ENCODE data around the gene TRPM3.

The TRPM3 gene

GRCh38 chr9:70600506-70600905 is 520.9 kb downstream of the TRPM3 start:
- DNase-seq = no peak

GRCh38 chr9:70597886-70598285 is 523.5 kb downstream of the TRPM3 start:
- DNase-seq = no peak

GRCh38 chr9:70595211-70595610 is 526.2 kb downstream of the TRPM3 start:
- DNase-seq = no peak

- DNase-seq = no peak
Observed at GRCh38 chr9:70594386-70594944, 527.0 kb downstream of the TRPM3 start.

GRCh38 chr9:70593241-70593640 is 528.2 kb downstream of the TRPM3 start:
- no peak for DNase-seq

GRCh38 chr9:70590315-70590677 is 531.1 kb downstream of the TRPM3 start:
- DNase-seq = no peak

GRCh38 chr9:70589571-70590314 is 531.7 kb downstream of the TRPM3 start:
- no peak for DNase-seq

GRCh38 chr9:70588999-70589398 is 532.4 kb downstream of the TRPM3 start:
- no peak for DNase-seq

GRCh38 chr9:70588381-70588780 is 533.0 kb downstream of the TRPM3 start:
- no peak for DNase-seq

GRCh38 chr9:70587201-70587600 is 534.2 kb downstream of the TRPM3 start:
- DNase-seq = no peak

- no peak for DNase-seq
Observed at GRCh38 chr9:70586476-70586875, 534.9 kb downstream of the TRPM3 start.

- DNase-seq = no peak
Observed at GRCh38 chr9:70581955-70582350, 539.5 kb downstream of the TRPM3 start.

GRCh38 chr9:70581214-70581954 is 540.0 kb downstream of the TRPM3 start:
- DNase-seq = no peak

- DNase-seq = no peak
Observed at GRCh38 chr9:70580606-70581195, 540.7 kb downstream of the TRPM3 start.

- no peak for DNase-seq
Observed at GRCh38 chr9:70579686-70580085, 541.7 kb downstream of the TRPM3 start.

- no peak for DNase-seq
Observed at GRCh38 chr9:70578720-70579119, 542.7 kb downstream of the TRPM3 start.

- DNase-seq = no peak
Observed at GRCh38 chr9:70577671-70578070, 543.8 kb downstream of the TRPM3 start.

- DNase-seq = no peak
Observed at GRCh38 chr9:70576116-70576515, 545.3 kb downstream of the TRPM3 start.

- DNase-seq = no peak
Observed at GRCh38 chr9:70574151-70574837, 547.1 kb downstream of the TRPM3 start.

- no peak for DNase-seq
Observed at GRCh38 chr9:70573308-70573707, 548.1 kb downstream of the TRPM3 start.

GRCh38 chr9:70571258-70571657 is 550.2 kb downstream of the TRPM3 start:
- DNase-seq = no peak

GRCh38 chr9:70569791-70570190 is 551.6 kb downstream of the TRPM3 start:
- DNase-seq = no peak

GRCh38 chr9:70569070-70569772 is 552.2 kb downstream of the TRPM3 start:
- no peak for DNase-seq
